Heart left ventricle (tissue), 13 donors: ENCODE results near the gene SH3BP4.

ENCODE experiments used
- POLR2A ChIP-seq, 2 donors: fragments of 450-650 bp; IDR thresholded peaks; one replicate each; pipeline ENCODE4 v1.6.1; 2017; ENCODE audit warnings: antibody characterized with exemption in 2 of 2, mild to moderate bottlenecking in 2 of 2, moderate library complexity in 2 of 2
- TF ChIP-seq, protein P1 (sequence below), 12 donors: fragments of 200-600 bp; sonication (generic) in 4 of 12; IDR thresholded peaks; one replicate each; pipeline versions ENCODE4 v1.5.0 to v1.8.0; 2018 to 2022; ENCODE audit warnings: antibody characterized with exemption in 12 of 12, mild to moderate bottlenecking in 5 of 12
- donor health status: ischemic (EF 13 %, LVEDD 7.1; RV severe dilation, severe dysfunction).
- donor health status: DM: no; HTN: yes; CAD: no.
- donor health status: DM: no; HTN: no; CAD: no.
- donor health status: ischemic (EF 25% LVEDD 6.9; RV normal size, moderate dysfunction).
- donor health status: ischemic (EF 25% LVEDD 5.7; RV mildly dilated, moderate dysfunction).
- donor health status: ischemic (EF 35%, LVEDD 5.7; RV mildly dilated, moderate dysfunction).
- donor health status: nonischemic (EF 11% LVEDD 7.7; RV severe dilation, severe dysfunction).
- donor health status: DM: yes; HTN: yes; CAD: no.
- donor health status: PGD.
- donor health status: ischemic (EF 29% LVEDD 5.4; RV normal size, mild dysfunction).
- donor health status: nonischemic (EF 23%, LVEDD 6.1; RV moderate dilation, normal function).

DNA sequence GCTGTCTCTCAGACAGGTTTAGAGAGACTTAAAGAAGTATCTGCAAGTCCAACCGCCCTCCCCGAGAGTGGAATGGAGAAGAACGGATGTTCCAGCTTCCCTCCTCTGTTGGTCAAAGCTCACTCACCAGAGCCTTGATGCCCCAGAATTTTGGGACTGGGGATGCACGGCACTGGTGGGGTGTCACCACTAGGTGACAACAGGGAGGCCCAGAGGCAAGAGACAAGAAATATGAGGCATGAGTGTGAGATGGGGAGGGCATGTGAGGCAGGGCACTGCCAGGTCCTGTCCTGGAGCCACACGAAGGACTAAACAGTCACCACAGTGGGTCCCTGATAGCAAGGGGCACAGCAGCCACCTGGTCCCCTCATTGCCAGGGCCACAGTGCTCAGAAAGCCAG is 35.1 kb upstream of the SH3BP4 start:
- no peak for TF ChIP-seq POLR2A (IDR thresholded peaks at IDR 0.05)
- TF ChIP-seq, protein P1, sequence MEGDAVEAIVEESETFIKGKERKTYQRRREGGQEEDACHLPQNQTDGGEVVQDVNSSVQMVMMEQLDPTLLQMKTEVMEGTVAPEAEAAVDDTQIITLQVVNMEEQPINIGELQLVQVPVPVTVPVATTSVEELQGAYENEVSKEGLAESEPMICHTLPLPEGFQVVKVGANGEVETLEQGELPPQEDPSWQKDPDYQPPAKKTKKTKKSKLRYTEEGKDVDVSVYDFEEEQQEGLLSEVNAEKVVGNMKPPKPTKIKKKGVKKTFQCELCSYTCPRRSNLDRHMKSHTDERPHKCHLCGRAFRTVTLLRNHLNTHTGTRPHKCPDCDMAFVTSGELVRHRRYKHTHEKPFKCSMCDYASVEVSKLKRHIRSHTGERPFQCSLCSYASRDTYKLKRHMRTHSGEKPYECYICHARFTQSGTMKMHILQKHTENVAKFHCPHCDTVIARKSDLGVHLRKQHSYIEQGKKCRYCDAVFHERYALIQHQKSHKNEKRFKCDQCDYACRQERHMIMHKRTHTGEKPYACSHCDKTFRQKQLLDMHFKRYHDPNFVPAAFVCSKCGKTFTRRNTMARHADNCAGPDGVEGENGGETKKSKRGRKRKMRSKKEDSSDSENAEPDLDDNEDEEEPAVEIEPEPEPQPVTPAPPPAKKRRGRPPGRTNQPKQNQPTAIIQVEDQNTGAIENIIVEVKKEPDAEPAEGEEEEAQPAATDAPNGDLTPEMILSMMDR (IDR thresholded peaks at IDR 0.05) = no peak
